HepG2 (cell line): ENCODE results near the gene NDE1. TPM values are rescaled to one million over a fixed set of nuclear protein-coding genes. Genes with fewer than 3 reads are reported as not detected.

Experiments used
- ATAC-seq: fragments of 200-7000 bp; cut with Tn5 transposase; 3 replicates; pipeline ENCODE4 v1.9.1; 2020; ENCODE audit warnings: mild to moderate bottlenecking, moderate library complexity
- BruUV-seq: library from RNA; stranded (reverse); fragments of 400-500 nt; replicated peaks from 2 replicates; lab custom pipeline; 2021; lab: Mats Ljungman, UMichigan
- CTCF ChIA-PET: fragments of 300-600 bp; formaldehyde crosslinking; extraction: SDS; loops from one replicate; lab custom pipeline; 2021; ENCODE audit warnings: low total read pairs, inconsistent platforms, low intra/inter-chr PET ratio; lab: Yijun Ruan, JAX
- POLR2A ChIA-PET: fragments of 350-600 bp; sonication (Branson Sonifier 250); formaldehyde crosslinking; loops from one replicate; lab custom pipeline; 2020; ENCODE audit warnings: antibody characterized with exemption, inconsistent platforms; lab: Yijun Ruan, JAX
- DNase-seq: peaks from one replicate; pipeline ENCODE4 v3.0.0-alpha.2; 2015; ENCODE audit warnings: low spot score
- FAIRE-seq: peaks from 3 replicates; lab custom pipeline; 2011; peaks lifted over from hg19 to GRCh38; lab: Jason Lieb, UNC
- H2AFZ ChIP-seq: one replicate; pipeline ENCODE4 v1.6.1; 2011; ENCODE audit warnings: low read length, inconsistent platforms
- H3K27ac ChIP-seq: fragments of 300-600 bp; 3 replicates; pipeline ENCODE4 v1.8.0; 2011; ENCODE audit warnings: mixed run types, mild to moderate bottlenecking, mixed read lengths, low read length, inconsistent platforms; ENCODE audit not compliant: insufficient read depth; ENCODE audit errors: extremely low read length
- H3K27me3 ChIP-seq, 2 experiments: fragments of 200-600 bp in 1 of 2; 2 replicates in 1 of 2; 3 replicates in 1 of 2; pipeline versions ENCODE4 v1.6.0 to v1.8.0; 2011; ENCODE audit warnings: low read length in 2 of 2, mild to moderate bottlenecking in 2 of 2, moderate library complexity in 2 of 2, inconsistent platforms in 1 of 2; ENCODE audit not compliant: insufficient read depth in 2 of 2, control insufficient read depth in 1 of 2
- H3K36me3 ChIP-seq, 2 experiments: fragments of 200-600 bp in 1 of 2; replicated peaks in 1 of 2; 2 replicates in 1 of 2; 3 replicates in 1 of 2; pipeline versions ENCODE4 v1.5.1 to v1.8.0; 2011; ENCODE audit warnings: low read length in 2 of 2, inconsistent platforms in 1 of 2; ENCODE audit not compliant: insufficient read depth in 2 of 2, control insufficient read depth in 1 of 2
- H3K4me1 ChIP-seq: 2 replicates; pipeline ENCODE4 v1.5.1; 2012; ENCODE audit warnings: low read length, inconsistent platforms; ENCODE audit not compliant: insufficient read depth
- H3K4me2 ChIP-seq: 2 replicates; pipeline ENCODE4 v1.6.0; 2011; ENCODE audit warnings: low read depth, low read length, inconsistent platforms
- H3K4me3 ChIP-seq, 3 experiments: fragments of 200-600 bp in 1 of 3; sonication (generic), shearing (Covaris generic) in 1 of 3; replicated peaks in 1 of 3; 2 replicates each; pipeline ENCODE4 v1.5.1; 2011 to 2016; ENCODE audit warnings: low read length in 3 of 3, inconsistent platforms in 2 of 3, low read depth in 2 of 3, mild to moderate bottlenecking in 2 of 3, control low read depth in 1 of 3, mixed read lengths in 1 of 3; ENCODE audit not compliant: insufficient read depth in 1 of 3
- H3K79me2 ChIP-seq: one replicate; pipeline ENCODE4 v1.6.1; 2011; ENCODE audit warnings: low read length, inconsistent platforms; ENCODE audit not compliant: insufficient read depth
- H3K9ac ChIP-seq: 2 replicates; pipeline ENCODE4 v1.6.0; 2011; ENCODE audit warnings: mild to moderate bottlenecking, low read depth, low read length, inconsistent platforms; ENCODE audit not compliant: insufficient read depth
- H3K9me3 ChIP-seq: 2 replicates; pipeline ENCODE4 v1.5.1; 2012; ENCODE audit warnings: mild to moderate bottlenecking, low read length
- H4K20me1 ChIP-seq: 2 replicates; pipeline ENCODE4 v1.6.0; 2011; ENCODE audit warnings: inconsistent platforms, mild to moderate bottlenecking, low read length, moderate library complexity; ENCODE audit not compliant: insufficient read depth
- ARHGAP35 ChIP-seq: sonication (generic); formaldehyde crosslinking; IDR thresholded peaks from 2 replicates; pipeline ENCODE4 v1.9.0; 2022; ENCODE audit warnings: mild to moderate bottlenecking, inconsistent platforms, moderate library complexity, missing genetic modification reagents, borderline replicate concordance
- E2F2 ChIP-seq: sonication (generic); formaldehyde crosslinking; IDR thresholded peaks from 2 replicates; pipeline ENCODE4 v1.4.0; 2020; ENCODE audit warnings: missing genetic modification reagents, borderline replicate concordance
- ESRRA ChIP-seq: sonication (generic); formaldehyde crosslinking; IDR thresholded peaks from 2 replicates; pipeline ENCODE4 v1.5.1; 2020; ENCODE audit warnings: mild to moderate bottlenecking, low read depth, missing genetic modification reagents
- FOXO4 ChIP-seq: sonication (generic); formaldehyde crosslinking; conservative IDR thresholded peaks from 2 replicates; pipeline ENCODE4 v1.8.1; 2023; ENCODE audit warnings: missing genetic modification reagents
- HNF4A ChIP-seq: sonication (generic); formaldehyde crosslinking; IDR thresholded peaks from 2 replicates; pipeline ENCODE4 v1.4.0; 2020; ENCODE audit warnings: missing genetic modification reagents
- HNRNPK ChIP-seq: fragments of 200-400 bp; formaldehyde crosslinking; IDR thresholded peaks from 2 replicates; pipeline ENCODE4 v1.6.1; 2018; ENCODE audit warnings: low read length, low read depth, moderate library complexity, mild to moderate bottlenecking; ENCODE audit not compliant: poor library complexity, severe bottlenecking
- MTA3 ChIP-seq: sonication (generic); formaldehyde crosslinking; IDR thresholded peaks from 2 replicates; pipeline ENCODE4 v1.4.0; 2020; ENCODE audit warnings: missing genetic modification reagents
- NFYC ChIP-seq: IDR thresholded peaks from 2 replicates; pipeline ENCODE4 v1.6.1; 2016; ENCODE audit warnings: missing genetic modification reagents, missing compliant biosample characterization
- STAT5B ChIP-seq: sonication (generic); formaldehyde crosslinking; IDR thresholded peaks from 2 replicates; pipeline ENCODE4 v1.4.0; 2020; ENCODE audit warnings: missing genetic modification reagents
- ZBTB40 ChIP-seq, 2 experiments: fragments of 450-650 bp in 1 of 2; sonication (generic) in 1 of 2; formaldehyde crosslinking in 1 of 2; IDR thresholded peaks; 2 replicates each; pipeline versions ENCODE4 v1.6.1 to v1.8.0; 2016 to 2022; ENCODE audit warnings: antibody characterized with exemption in 1 of 2, mild to moderate bottlenecking in 1 of 2, missing genetic modification reagents in 1 of 2
- ZNF12 ChIP-seq: sonication (generic); formaldehyde crosslinking; IDR thresholded peaks from 2 replicates; pipeline ENCODE4 v1.5.0; 2020; ENCODE audit warnings: missing genetic modification reagents
- ZNF569 ChIP-seq: sonication (generic); formaldehyde crosslinking; IDR thresholded peaks from 2 replicates; pipeline ENCODE4 v1.5.0; 2020; ENCODE audit warnings: mild to moderate bottlenecking, missing genetic modification reagents, moderate library complexity, borderline replicate concordance
- in situ Hi-C: cut with HindIII; loops from 2 replicates; pipeline ENCODE4 v1.10.0; 2017; ENCODE audit warnings: low pct_unique_long_range_greater_than_20kb; ENCODE audit not compliant: extremely low pct_ligation_motif_present
- intact Hi-C: fragments of 100-400 bp; cut with micrococcal nuclease; formaldehyde crosslinking; loops from one replicate; pipeline ENCODE4 v1.10.0; 2022; ENCODE audit not compliant: unreplicated experiment
- polyA plus RNA-seq, 8 experiments: library from polyadenylated mRNA; depleted of rRNA in 3 of 8; stranded (reverse) in 7 of 8; unstranded in 1 of 8; fragments of >200 nt; fragmentation: Illumina TruSeq in 4 of 8; extraction: Trizol in 4 of 8; gene quantifications; 2 replicates each; pipeline versions ENCODE4 v1.2.1 to v1.2.3, GENCODE V29; 2011 to 2016; ENCODE audit warnings: low read depth in 4 of 8, missing spikeins in 1 of 8, mixed read lengths in 1 of 8; ENCODE audit not compliant: insufficient read depth in 1 of 8
- total RNA-seq, 5 experiments: library from RNA; depleted of rRNA; stranded (reverse); fragments of >200 nt; fragmentation: Illumina TruSeq; extraction: Trizol; gene quantifications; 2 replicates each; pipeline ENCODE4 v1.2.3, GENCODE V29; 2016; ENCODE audit warnings: low read depth in 1 of 5

Gene NDE1
- total and polyA plus RNA-seq, 2 of the 13 experiments (the other 11 are each of a cell fraction or from before 2014, with no cell fraction given) = 40.9 to 72.5 TPM

GRCh38 chr16:15775209-15775608, 125.2 kb downstream of the NDE1 start:
- ATAC-seq (no peak), FAIRE-seq (no peak), DNase-seq (no peak)
- Histone ChIP-seq H3K27ac (no peak overlapping the region), H4K20me1 (no peaks in the 10 kb centered on the region), H3K36me3 (no peaks in the 10 kb centered on the region), H3K27me3 (peaks cover 0 to 35% of the 10 kb centered on the region in 2 experiments; a peak in 3 of 5 replicates), H3K9ac (no peak overlapping the region), H3K4me2 (no peak overlapping the region), H2AFZ (no peak overlapping the region), H3K4me1 (peaks cover 11% of the 10 kb centered on the region; the same call in 1 of the 2 replicates), H3K9me3 (no peaks in the 10 kb centered on the region), H3K4me3 (no peak overlapping the region), H3K79me2 (no peaks in the 10 kb centered on the region)
- intact Hi-C loops (no loop called here), in situ Hi-C loops (loop anchor here (5.0 kb wide), 2 partner anchors 47 to 352 kb away; no protein-coding TSS in a partner anchor)
- ChIA-PET CTCF (interaction anchor here (1.2 kb wide), 1 partner anchor 47 kb away, joined by 6 read pairs; no protein-coding TSS in a partner anchor), POLR2A (no interaction called here)
- no TSS peak for BruUV-seq
- TF ChIP-seq STAT5B (CRISPR knock-in tag) = no peak
- no peak for TF ChIP-seq HNF4A (CRISPR knock-in tag)
- TF ChIP-seq E2F2 (CRISPR knock-in tag) = no peak
- TF ChIP-seq FOXO4 (CRISPR knock-in tag) = no peak
- TF ChIP-seq HNRNPK = no peak
- TF ChIP-seq NFYC (CRISPR knock-in tag) = peak; percentile 40; the same call in 1 of the 2 replicates
- peak; percentile 75 for TF ChIP-seq ZBTB40 (IDR thresholded peaks at IDR 0.05)
- peak; percentile 92 for TF ChIP-seq ZBTB40 (CRISPR knock-in tag; IDR thresholded peaks at IDR 0.05)
- no peak for TF ChIP-seq ESRRA (CRISPR knock-in tag)
- no peak for TF ChIP-seq ARHGAP35
- TF ChIP-seq ZNF12 = no peak
- no peak for TF ChIP-seq ZNF569 (CRISPR knock-in tag)
- TF ChIP-seq MTA3 (CRISPR knock-in tag) = no peak
